ENCODE results near the gene ARMH2.
"Not testable (repeated sequence)": the region's sequence is repeated elsewhere in the genome, so short reads cannot be mapped to it uniquely, and the experiment has no call there.

GRCh38 chr6:24764833-24765828 is 33.6 kb downstream of the ARMH2 start:
- TF ChIP-seq CTCF, POLR2A (IDR thresholded peaks at IDR 0.05): not testable (repeated sequence)

All from stomach (tissue), 4 donors.